Activated T-cell treated with anti-CD3 and anti-CD28 coated beads, Interleukin-2, amount 50 U/mL, for 24 hours (primary cell): Measurements from ENCODE around the gene SWAP70.
"Not testable (repeated sequence)": the region's sequence is repeated elsewhere in the genome, so short reads cannot be mapped to it uniquely, and the experiment has no call there.

Experiments used
- DNase-seq: peaks from one replicate; pipeline ENCODE4 v3.0.0-alpha.2; 2020
- H3K27ac Mint-ChIP-seq: 2 replicates; pipeline ENCODE4 v1.8.0; 2020; ENCODE audit warnings: mild to moderate bottlenecking, mixed read lengths
- H3K27me3 Mint-ChIP-seq: 2 replicates; pipeline ENCODE4 v1.8.0; 2020; ENCODE audit warnings: mixed read lengths
- H3K36me3 Mint-ChIP-seq: 2 replicates; pipeline ENCODE4 v1.8.0; 2020; ENCODE audit warnings: low read depth, mixed read lengths
- H3K4me1 Mint-ChIP-seq: 2 replicates; pipeline ENCODE4 v1.8.0; 2020; ENCODE audit warnings: low read depth, mixed read lengths
- H3K4me3 Mint-ChIP-seq: 2 replicates; pipeline ENCODE4 v1.8.0; 2020; ENCODE audit warnings: mild to moderate bottlenecking, moderate library complexity, mixed read lengths
- H3K9me3 Mint-ChIP-seq: 2 replicates; pipeline ENCODE4 v1.8.0; 2020; ENCODE audit warnings: mixed read lengths

SWAP70 gene

DNA sequence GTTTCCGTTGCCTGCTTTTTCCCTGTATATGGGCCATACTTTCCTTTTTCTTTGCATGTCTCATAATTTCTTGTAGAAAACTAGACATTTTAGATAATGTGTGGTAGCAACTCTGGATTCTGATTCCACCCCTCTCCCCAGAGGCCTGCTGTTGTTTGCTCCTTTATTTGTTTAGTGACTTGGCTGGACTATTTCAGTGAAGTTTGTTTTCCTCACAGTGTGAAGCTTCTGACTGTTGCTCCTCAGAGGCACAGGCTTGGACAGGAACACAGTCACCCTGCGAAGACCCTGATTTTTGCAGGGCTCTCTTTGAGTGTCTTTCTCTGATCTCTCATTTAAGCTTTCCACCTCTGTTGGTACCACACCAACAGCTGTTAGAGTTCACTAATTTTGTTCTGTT lies 72.5 kb downstream of the SWAP70 start:
- H3K4me1 Mint-ChIP-seq, result no peaks in the 10 kb centered on the region
- H3K27me3 Mint-ChIP-seq, result no peaks in the 10 kb centered on the region
- H3K27ac Mint-ChIP-seq, result no peak overlapping the region
- no peak overlapping the region for H3K4me3 Mint-ChIP-seq
- peaks cover 42% of the 10 kb centered on the region for H3K36me3 Mint-ChIP-seq
- no peak for DNase-seq
- H3K9me3 Mint-ChIP-seq, result peaks cover 15% of the 10 kb centered on the region

DNA sequence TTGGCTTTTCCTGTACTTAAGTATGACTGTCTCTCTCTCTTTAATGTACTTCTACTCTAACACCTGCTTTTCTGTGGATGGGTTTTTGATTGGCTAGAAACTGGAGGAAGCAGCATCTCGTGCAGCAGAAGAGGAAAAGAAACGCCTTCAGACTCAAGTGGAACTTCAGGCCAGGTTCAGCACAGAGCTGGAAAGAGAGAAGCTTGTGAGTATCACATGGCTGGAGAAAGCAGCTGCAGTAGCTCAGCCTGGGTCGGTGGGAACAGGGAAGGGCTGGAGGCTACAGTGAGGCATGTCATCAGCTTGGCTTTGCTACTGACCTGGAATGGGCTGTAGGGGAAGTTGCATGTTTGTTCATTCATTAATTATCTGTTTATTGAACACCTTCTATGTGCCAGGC lies 74.2 kb downstream of the SWAP70 start:
- no peaks in the 10 kb centered on the region for H3K4me1 Mint-ChIP-seq
- DNase-seq, result no peak
- H3K9me3 Mint-ChIP-seq, result peaks cover 15% of the 10 kb centered on the region
- H3K27me3 Mint-ChIP-seq, result no peaks in the 10 kb centered on the region
- peaks cover 40% of the 10 kb centered on the region for H3K36me3 Mint-ChIP-seq
- H3K27ac Mint-ChIP-seq, result no peak overlapping the region
- no peak overlapping the region for H3K4me3 Mint-ChIP-seq

DNA sequence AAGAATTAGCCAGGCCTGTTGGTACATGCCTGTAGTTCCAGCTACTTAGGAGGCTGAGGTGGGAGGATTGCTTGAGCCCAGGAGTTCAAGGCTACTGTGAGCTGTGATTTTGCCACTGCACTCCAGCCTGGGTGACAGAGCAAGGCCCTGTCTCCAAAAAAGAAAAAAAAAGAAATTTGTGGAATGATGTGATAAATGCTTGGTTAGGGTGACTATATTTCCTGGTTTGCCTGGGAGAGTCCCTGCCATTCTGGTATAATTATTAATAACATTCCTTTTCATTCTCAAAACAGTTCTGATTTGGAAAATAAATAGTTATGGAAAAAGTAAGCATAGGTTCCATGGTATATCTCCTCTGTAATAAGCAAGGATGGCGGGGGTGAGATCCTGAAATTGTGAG lies 74.8 kb downstream of the SWAP70 start:
- peaks cover 38% of the 10 kb centered on the region for H3K36me3 Mint-ChIP-seq
- peaks cover 15% of the 10 kb centered on the region for H3K9me3 Mint-ChIP-seq
- DNase-seq, result no peak
- no peaks in the 10 kb centered on the region for H3K27me3 Mint-ChIP-seq
- H3K4me1 Mint-ChIP-seq, result no peaks in the 10 kb centered on the region
- no peak overlapping the region for H3K27ac Mint-ChIP-seq
- no peak overlapping the region for H3K4me3 Mint-ChIP-seq

GRCh38 chr11:9739123-9739900 lies 75.4 kb downstream of the SWAP70 start:
- Mint-ChIP-seq H3K36me3 (peaks cover 33% of the 10 kb centered on the region), H3K27ac (no peak overlapping the region), H3K4me1 (no peaks in the 10 kb centered on the region), H3K9me3 (peaks cover 15% of the 10 kb centered on the region), H3K27me3 (no peaks in the 10 kb centered on the region), H3K4me3 (no peak overlapping the region)
- DNase-seq, result no peak

GRCh38 chr11:9740202-9740883 lies 76.5 kb downstream of the SWAP70 start:
- Mint-ChIP-seq H3K27ac (no peak overlapping the region), H3K4me1 (no peaks in the 10 kb centered on the region), H3K27me3 (no peaks in the 10 kb centered on the region), H3K36me3 (peaks cover 29% of the 10 kb centered on the region), H3K9me3 (peaks cover 14% of the 10 kb centered on the region), H3K4me3 (no peak overlapping the region)
- DNase-seq, result no peak

- Mint-ChIP-seq H3K27me3 (no peaks in the 10 kb centered on the region), H3K36me3 (peaks cover 23% of the 10 kb centered on the region), H3K4me3 (no peak overlapping the region), H3K9me3 (peaks cover 6% of the 10 kb centered on the region), H3K4me1 (no peaks in the 10 kb centered on the region), H3K27ac (no peak overlapping the region)
- DNase-seq, result no peak
Observed at GRCh38 chr11:9741260-9741659, 77.4 kb downstream of the SWAP70 start.

DNA sequence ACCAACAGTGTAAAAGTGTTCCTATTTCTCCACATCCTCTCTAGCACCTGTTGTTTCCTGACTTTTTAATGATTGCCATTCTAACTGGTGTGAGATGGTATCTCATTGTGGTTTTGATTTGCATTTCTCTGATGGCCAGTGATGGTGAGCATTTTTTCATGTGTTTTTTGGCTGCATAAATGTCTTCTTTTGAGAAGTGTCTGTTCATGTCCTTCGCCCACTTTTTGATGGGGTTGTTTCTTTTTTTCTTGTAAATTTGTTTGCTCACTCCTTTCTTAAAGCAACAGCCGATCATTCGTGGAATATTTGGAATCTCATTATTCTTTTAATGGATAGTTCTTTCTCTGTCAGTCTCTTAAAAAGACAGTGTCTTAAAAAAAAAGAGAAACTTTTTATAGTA lies 79.6 kb downstream of the SWAP70 start:
- H3K36me3 Mint-ChIP-seq, result peaks cover 14% of the 10 kb centered on the region
- not testable (repeated sequence) for H3K4me3 Mint-ChIP-seq, H3K27ac Mint-ChIP-seq, H3K9me3 Mint-ChIP-seq, H3K27me3 Mint-ChIP-seq, H3K4me1 Mint-ChIP-seq, DNase-seq

GRCh38 chr11:9745411-9746211 lies 81.7 kb downstream of the SWAP70 start:
- H3K4me1 Mint-ChIP-seq, result peaks cover 10% of the 10 kb centered on the region
- no peak overlapping the region for H3K4me3 Mint-ChIP-seq
- H3K36me3 Mint-ChIP-seq, result peaks cover 6% of the 10 kb centered on the region
- DNase-seq, result no peak
- H3K9me3 Mint-ChIP-seq, result no peaks in the 10 kb centered on the region
- H3K27ac Mint-ChIP-seq, result no peak overlapping the region
- H3K27me3 Mint-ChIP-seq, result no peaks in the 10 kb centered on the region

GRCh38 chr11:9747229-9747628 lies 83.4 kb downstream of the SWAP70 start:
- Mint-ChIP-seq H3K4me3 (no peak overlapping the region), H3K36me3 (peaks cover 2% of the 10 kb centered on the region), H3K4me1 (peaks cover 13% of the 10 kb centered on the region), H3K9me3 (no peaks in the 10 kb centered on the region), H3K27me3 (no peaks in the 10 kb centered on the region), H3K27ac (no peak overlapping the region)
- no peak for DNase-seq

- Mint-ChIP-seq H3K27ac (no peak overlapping the region), H3K4me3 (no peak overlapping the region), H3K4me1 (peaks cover 17% of the 10 kb centered on the region), H3K27me3 (no peaks in the 10 kb centered on the region), H3K36me3 (no peaks in the 10 kb centered on the region), H3K9me3 (no peaks in the 10 kb centered on the region)
- DNase-seq, result no peak
Observed at GRCh38 chr11:9747828-9748227, 84.0 kb downstream of the SWAP70 start.

GRCh38 chr11:9748361-9748970 lies 84.6 kb downstream of the SWAP70 start:
- Mint-ChIP-seq H3K4me3 (no peak overlapping the region), H3K36me3 (no peaks in the 10 kb centered on the region), H3K27ac (no peak overlapping the region), H3K9me3 (no peaks in the 10 kb centered on the region), H3K4me1 (peaks cover 21% of the 10 kb centered on the region), H3K27me3 (no peaks in the 10 kb centered on the region)
- peak; percentile 67 for DNase-seq

GRCh38 chr11:9750551-9750950 lies 86.7 kb downstream of the SWAP70 start:
- Mint-ChIP-seq H3K27me3 (no peaks in the 10 kb centered on the region), H3K27ac (no peak overlapping the region), H3K4me3 (no peak overlapping the region), H3K36me3 (no peaks in the 10 kb centered on the region), H3K4me1 (peaks cover 24% of the 10 kb centered on the region), H3K9me3 (no peaks in the 10 kb centered on the region)
- no peak for DNase-seq

- Mint-ChIP-seq H3K27me3 (no peaks in the 10 kb centered on the region), H3K36me3 (no peaks in the 10 kb centered on the region), H3K4me3 (no peak overlapping the region), H3K4me1 (peaks cover 32% of the 10 kb centered on the region), H3K9me3 (no peaks in the 10 kb centered on the region), H3K27ac (no peak overlapping the region)
- DNase-seq, result no peak
Observed at GRCh38 chr11:9752091-9752490, 88.2 kb downstream of the SWAP70 start.

DNA sequence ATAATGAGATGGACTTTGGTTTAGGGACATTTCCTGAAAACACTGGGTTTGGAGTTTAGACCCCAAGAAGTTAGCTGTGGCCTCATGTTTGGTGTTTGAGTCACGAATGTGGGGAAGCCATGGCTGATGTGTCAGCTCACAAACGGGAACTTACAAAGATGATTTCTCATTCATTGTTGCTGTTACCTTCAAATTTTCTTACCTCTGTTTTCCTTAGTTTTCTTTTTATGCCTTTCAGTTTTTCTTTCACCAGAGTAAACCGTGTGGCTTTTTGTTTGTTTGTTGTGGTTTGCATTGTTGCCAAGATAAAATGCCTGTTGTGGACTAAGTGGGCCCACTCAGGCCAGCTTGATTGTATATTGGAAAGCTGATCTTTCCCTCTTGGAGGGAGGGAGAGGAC lies 89.1 kb downstream of the SWAP70 start:
- no peak overlapping the region for H3K4me3 Mint-ChIP-seq
- H3K36me3 Mint-ChIP-seq, result no peaks in the 10 kb centered on the region
- peaks cover 40% of the 10 kb centered on the region for H3K4me1 Mint-ChIP-seq
- H3K27me3 Mint-ChIP-seq, result no peaks in the 10 kb centered on the region
- H3K9me3 Mint-ChIP-seq, result no peaks in the 10 kb centered on the region
- no peak for DNase-seq
- H3K27ac Mint-ChIP-seq, result peak overlapping the region; percentile 58
